ENCODE results near the gene ZNF497.

DNA sequence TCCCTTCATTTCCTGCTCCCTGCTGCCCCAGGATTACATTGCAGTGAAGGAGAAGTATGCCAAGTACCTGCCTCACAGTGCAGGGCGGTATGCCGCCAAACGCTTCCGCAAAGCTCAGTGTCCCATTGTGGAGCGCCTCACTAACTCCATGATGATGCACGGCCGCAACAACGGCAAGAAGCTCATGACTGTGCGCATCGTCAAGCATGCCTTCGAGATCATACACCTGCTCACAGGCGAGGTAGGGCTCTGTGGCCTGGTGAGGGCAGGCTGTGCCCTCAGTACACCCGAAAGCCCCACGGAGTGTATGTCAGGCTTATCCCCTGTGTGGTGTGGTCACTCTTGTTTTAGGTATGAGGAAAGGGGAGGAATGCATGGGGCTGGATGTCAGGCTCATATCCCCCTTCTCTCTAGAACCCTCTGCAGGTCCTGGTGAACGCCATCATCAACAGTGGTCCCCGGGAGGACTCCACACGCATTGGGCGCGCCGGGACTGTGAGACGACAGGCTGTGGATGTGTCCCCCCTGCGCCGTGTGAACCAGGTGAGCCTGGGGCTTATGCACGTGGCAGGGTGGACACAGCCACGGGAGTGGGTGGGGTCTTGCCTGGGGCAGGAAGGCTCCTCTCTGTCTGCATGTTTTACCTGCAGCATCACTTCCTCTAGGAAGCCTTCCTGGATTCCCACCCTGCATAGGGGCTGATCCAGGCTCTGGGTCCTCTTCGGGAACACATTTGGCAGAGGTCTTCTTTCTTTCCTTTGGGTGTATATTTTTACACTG, 30.6 kb upstream of the ZNF497 start:
- no peak for TF ChIP-seq POLR2A (IDR thresholded peaks at IDR 0.05)
- TF ChIP-seq, protein P1, sequence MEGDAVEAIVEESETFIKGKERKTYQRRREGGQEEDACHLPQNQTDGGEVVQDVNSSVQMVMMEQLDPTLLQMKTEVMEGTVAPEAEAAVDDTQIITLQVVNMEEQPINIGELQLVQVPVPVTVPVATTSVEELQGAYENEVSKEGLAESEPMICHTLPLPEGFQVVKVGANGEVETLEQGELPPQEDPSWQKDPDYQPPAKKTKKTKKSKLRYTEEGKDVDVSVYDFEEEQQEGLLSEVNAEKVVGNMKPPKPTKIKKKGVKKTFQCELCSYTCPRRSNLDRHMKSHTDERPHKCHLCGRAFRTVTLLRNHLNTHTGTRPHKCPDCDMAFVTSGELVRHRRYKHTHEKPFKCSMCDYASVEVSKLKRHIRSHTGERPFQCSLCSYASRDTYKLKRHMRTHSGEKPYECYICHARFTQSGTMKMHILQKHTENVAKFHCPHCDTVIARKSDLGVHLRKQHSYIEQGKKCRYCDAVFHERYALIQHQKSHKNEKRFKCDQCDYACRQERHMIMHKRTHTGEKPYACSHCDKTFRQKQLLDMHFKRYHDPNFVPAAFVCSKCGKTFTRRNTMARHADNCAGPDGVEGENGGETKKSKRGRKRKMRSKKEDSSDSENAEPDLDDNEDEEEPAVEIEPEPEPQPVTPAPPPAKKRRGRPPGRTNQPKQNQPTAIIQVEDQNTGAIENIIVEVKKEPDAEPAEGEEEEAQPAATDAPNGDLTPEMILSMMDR (IDR thresholded peaks at IDR 0.05 in 8 of 11, conservative IDR thresholded peaks at IDR 0.05 in 3 of 11), result no peak
